HepG2 (cell line): Measurements from ENCODE around the gene ETV6. TPM values are rescaled to one million over a fixed set of nuclear protein-coding genes. Genes with fewer than 3 reads are reported as not detected.
A peak's percentile ranks its signal among the peaks of the same experiment; 100 is the strongest.

Experiments
- ATAC-seq: fragments of 200-7000 bp; cut with Tn5 transposase; 3 replicates; pipeline ENCODE4 v1.9.1; 2020; ENCODE audit warnings: mild to moderate bottlenecking, moderate library complexity
- BruUV-seq: library from RNA; stranded (reverse); fragments of 400-500 nt; replicated peaks from 2 replicates; lab custom pipeline; 2021; lab: Mats Ljungman, UMichigan
- CTCF ChIA-PET: fragments of 300-600 bp; formaldehyde crosslinking; extraction: SDS; loops from one replicate; lab custom pipeline; 2021; ENCODE audit warnings: low total read pairs, inconsistent platforms, low intra/inter-chr PET ratio; lab: Yijun Ruan, JAX
- POLR2A ChIA-PET: fragments of 350-600 bp; sonication (Branson Sonifier 250); formaldehyde crosslinking; loops from one replicate; lab custom pipeline; 2020; ENCODE audit warnings: antibody characterized with exemption, inconsistent platforms; lab: Yijun Ruan, JAX
- DNase-seq: peaks from one replicate; pipeline ENCODE4 v3.0.0-alpha.2; 2015; ENCODE audit warnings: low spot score
- FAIRE-seq: peaks from 3 replicates; lab custom pipeline; 2011; peaks lifted over from hg19 to GRCh38; lab: Jason Lieb, UNC
- H2AFZ ChIP-seq: one replicate; pipeline ENCODE4 v1.6.1; 2011; ENCODE audit warnings: low read length, inconsistent platforms
- H3K27ac ChIP-seq: fragments of 300-600 bp; 3 replicates; pipeline ENCODE4 v1.8.0; 2011; ENCODE audit warnings: mixed run types, mild to moderate bottlenecking, mixed read lengths, low read length, inconsistent platforms; ENCODE audit not compliant: insufficient read depth; ENCODE audit errors: extremely low read length
- H3K27me3 ChIP-seq, 2 experiments: fragments of 200-600 bp in 1 of 2; 2 replicates in 1 of 2; 3 replicates in 1 of 2; pipeline versions ENCODE4 v1.6.0 to v1.8.0; 2011; ENCODE audit warnings: low read length in 2 of 2, mild to moderate bottlenecking in 2 of 2, moderate library complexity in 2 of 2, inconsistent platforms in 1 of 2; ENCODE audit not compliant: insufficient read depth in 2 of 2, control insufficient read depth in 1 of 2
- H3K36me3 ChIP-seq, 2 experiments: fragments of 200-600 bp in 1 of 2; replicated peaks in 1 of 2; 2 replicates in 1 of 2; 3 replicates in 1 of 2; pipeline versions ENCODE4 v1.5.1 to v1.8.0; 2011; ENCODE audit warnings: low read length in 2 of 2, inconsistent platforms in 1 of 2; ENCODE audit not compliant: insufficient read depth in 2 of 2, control insufficient read depth in 1 of 2
- H3K4me1 ChIP-seq: 2 replicates; pipeline ENCODE4 v1.5.1; 2012; ENCODE audit warnings: low read length, inconsistent platforms; ENCODE audit not compliant: insufficient read depth
- H3K4me2 ChIP-seq: 2 replicates; pipeline ENCODE4 v1.6.0; 2011; ENCODE audit warnings: low read depth, low read length, inconsistent platforms
- H3K4me3 ChIP-seq, 3 experiments: fragments of 200-600 bp in 1 of 3; sonication (generic), shearing (Covaris generic) in 1 of 3; replicated peaks in 1 of 3; 2 replicates each; pipeline ENCODE4 v1.5.1; 2011 to 2016; ENCODE audit warnings: low read length in 3 of 3, inconsistent platforms in 2 of 3, low read depth in 2 of 3, mild to moderate bottlenecking in 2 of 3, control low read depth in 1 of 3, mixed read lengths in 1 of 3; ENCODE audit not compliant: insufficient read depth in 1 of 3
- H3K79me2 ChIP-seq: one replicate; pipeline ENCODE4 v1.6.1; 2011; ENCODE audit warnings: low read length, inconsistent platforms; ENCODE audit not compliant: insufficient read depth
- H3K9ac ChIP-seq: 2 replicates; pipeline ENCODE4 v1.6.0; 2011; ENCODE audit warnings: mild to moderate bottlenecking, low read depth, low read length, inconsistent platforms; ENCODE audit not compliant: insufficient read depth
- H3K9me3 ChIP-seq: 2 replicates; pipeline ENCODE4 v1.5.1; 2012; ENCODE audit warnings: mild to moderate bottlenecking, low read length
- H4K20me1 ChIP-seq: 2 replicates; pipeline ENCODE4 v1.6.0; 2011; ENCODE audit warnings: inconsistent platforms, mild to moderate bottlenecking, low read length, moderate library complexity; ENCODE audit not compliant: insufficient read depth
- ARNT2 ChIP-seq: sonication (generic); formaldehyde crosslinking; IDR thresholded peaks from 2 replicates; pipeline ENCODE4 v1.8.0; 2022; ENCODE audit warnings: mild to moderate bottlenecking, low read depth, missing genetic modification reagents, moderate library complexity
- EHMT2 ChIP-seq: fragments of 200-600 bp; sonication (generic); IDR thresholded peaks from 2 replicates; pipeline ENCODE4 v1.7.0; 2017; ENCODE audit warnings: antibody characterized with exemption, low read depth, low read length, borderline replicate concordance
- FLYWCH1 ChIP-seq: sonication (generic); formaldehyde crosslinking; IDR thresholded peaks from 2 replicates; pipeline ENCODE4 v1.8.1; 2023; ENCODE audit warnings: mild to moderate bottlenecking, missing genetic modification reagents
- GATAD2A ChIP-seq: IDR thresholded peaks from 2 replicates; pipeline ENCODE4 v1.6.1; 2016
- SOX5 ChIP-seq: IDR thresholded peaks from 2 replicates; pipeline ENCODE4 v1.6.1; 2016; ENCODE audit warnings: borderline replicate concordance
- SSRP1 ChIP-seq: IDR thresholded peaks from 2 replicates; pipeline ENCODE4 v1.6.1; 2016; ENCODE audit warnings: control low read depth
- TMF1 ChIP-seq: sonication (generic); formaldehyde crosslinking; IDR thresholded peaks from 2 replicates; pipeline ENCODE4 v1.8.1; 2022; ENCODE audit warnings: low read depth, missing genetic modification reagents
- ZNF350 ChIP-seq: sonication (generic); formaldehyde crosslinking; IDR thresholded peaks from 2 replicates; pipeline ENCODE4 v1.4.0; 2020; ENCODE audit warnings: mild to moderate bottlenecking, low read depth, missing genetic modification reagents, borderline replicate concordance
- ZNF546 ChIP-seq: sonication (generic); formaldehyde crosslinking; conservative IDR thresholded peaks from 2 replicates; pipeline ENCODE4 v1.8.1; 2023; ENCODE audit warnings: mild to moderate bottlenecking, missing genetic modification reagents
- ZNF768 ChIP-seq: sonication (generic); formaldehyde crosslinking; IDR thresholded peaks from 2 replicates; pipeline ENCODE4 v1.4.0; 2020; ENCODE audit warnings: missing genetic modification reagents
- WGBS: methylation state at CpG from one replicate; pipeline ENCODE4 v1.1.6; 2017; ENCODE audit warnings: low lambda C conversion rate; 5-methylcytosine and 5-hydroxymethylcytosine counted together
- in situ Hi-C: cut with HindIII; loops from 2 replicates; pipeline ENCODE4 v1.10.0; 2017; ENCODE audit warnings: low pct_unique_long_range_greater_than_20kb; ENCODE audit not compliant: extremely low pct_ligation_motif_present
- intact Hi-C: fragments of 100-400 bp; cut with micrococcal nuclease; formaldehyde crosslinking; loops from one replicate; pipeline ENCODE4 v1.10.0; 2022; ENCODE audit not compliant: unreplicated experiment
- polyA plus RNA-seq, 8 experiments: library from polyadenylated mRNA; depleted of rRNA in 3 of 8; stranded (reverse) in 7 of 8; unstranded in 1 of 8; fragments of >200 nt; fragmentation: Illumina TruSeq in 4 of 8; extraction: Trizol in 4 of 8; gene quantifications; 2 replicates each; pipeline versions ENCODE4 v1.2.1 to v1.2.3, GENCODE V29; 2011 to 2016; ENCODE audit warnings: low read depth in 4 of 8, missing spikeins in 1 of 8, mixed read lengths in 1 of 8; ENCODE audit not compliant: insufficient read depth in 1 of 8
- total RNA-seq, 5 experiments: library from RNA; depleted of rRNA; stranded (reverse); fragments of >200 nt; fragmentation: Illumina TruSeq; extraction: Trizol; gene quantifications; 2 replicates each; pipeline ENCODE4 v1.2.3, GENCODE V29; 2016; ENCODE audit warnings: low read depth in 1 of 5
- TF ChIP-seq, protein P1 (sequence below): sonication (generic); formaldehyde crosslinking; IDR thresholded peaks from 2 replicates; pipeline ENCODE4 v1.5.1; 2020; ENCODE audit warnings: mild to moderate bottlenecking, missing genetic modification reagents, moderate library complexity
- TF ChIP-seq, protein P2 (sequence below): sonication (generic); formaldehyde crosslinking; IDR thresholded peaks from 2 replicates; pipeline ENCODE4 v1.4.0; 2020; ENCODE audit warnings: missing genetic modification reagents
- TF ChIP-seq, protein P3 (sequence below): IDR thresholded peaks from 2 replicates; pipeline ENCODE4 v1.6.1; 2016; ENCODE audit warnings: missing biosample characterization, missing genetic modification reagents, low read depth
- TF ChIP-seq, protein P4 (sequence below): sonication (generic); formaldehyde crosslinking; IDR thresholded peaks from 2 replicates; pipeline ENCODE4 v1.8.1; 2023; ENCODE audit warnings: mild to moderate bottlenecking, missing genetic modification reagents

ETV6 gene
- total and polyA plus RNA-seq, 2 of the 13 experiments (the other 11 are each of a cell fraction or from before 2014, with no cell fraction given) = 2.2 to 3.0 TPM

DNA sequence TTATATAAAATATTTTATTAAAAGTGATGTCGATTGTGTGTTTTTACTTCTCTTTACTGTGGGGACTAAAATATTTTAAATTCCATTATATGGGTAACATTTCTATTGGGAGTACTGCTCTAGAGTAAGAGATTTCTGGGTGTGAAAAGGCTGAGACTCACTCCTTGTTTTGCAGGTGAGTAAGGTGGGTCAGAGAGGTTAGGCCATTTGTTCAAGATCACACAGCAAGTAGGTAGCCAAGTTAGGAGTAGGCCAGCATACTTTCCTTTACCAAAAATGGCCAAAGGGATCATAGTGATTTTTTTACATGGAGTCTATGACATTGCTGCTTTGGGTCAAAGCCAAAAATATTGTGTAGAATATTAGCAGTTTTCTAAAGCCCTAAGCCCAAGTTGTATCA lies 138.0 kb downstream of the ETV6 start:
- H3K79me2 ChIP-seq = no peaks in the 10 kb centered on the region
- no TSS peak for BruUV-seq
- FAIRE-seq = no peak

DNA sequence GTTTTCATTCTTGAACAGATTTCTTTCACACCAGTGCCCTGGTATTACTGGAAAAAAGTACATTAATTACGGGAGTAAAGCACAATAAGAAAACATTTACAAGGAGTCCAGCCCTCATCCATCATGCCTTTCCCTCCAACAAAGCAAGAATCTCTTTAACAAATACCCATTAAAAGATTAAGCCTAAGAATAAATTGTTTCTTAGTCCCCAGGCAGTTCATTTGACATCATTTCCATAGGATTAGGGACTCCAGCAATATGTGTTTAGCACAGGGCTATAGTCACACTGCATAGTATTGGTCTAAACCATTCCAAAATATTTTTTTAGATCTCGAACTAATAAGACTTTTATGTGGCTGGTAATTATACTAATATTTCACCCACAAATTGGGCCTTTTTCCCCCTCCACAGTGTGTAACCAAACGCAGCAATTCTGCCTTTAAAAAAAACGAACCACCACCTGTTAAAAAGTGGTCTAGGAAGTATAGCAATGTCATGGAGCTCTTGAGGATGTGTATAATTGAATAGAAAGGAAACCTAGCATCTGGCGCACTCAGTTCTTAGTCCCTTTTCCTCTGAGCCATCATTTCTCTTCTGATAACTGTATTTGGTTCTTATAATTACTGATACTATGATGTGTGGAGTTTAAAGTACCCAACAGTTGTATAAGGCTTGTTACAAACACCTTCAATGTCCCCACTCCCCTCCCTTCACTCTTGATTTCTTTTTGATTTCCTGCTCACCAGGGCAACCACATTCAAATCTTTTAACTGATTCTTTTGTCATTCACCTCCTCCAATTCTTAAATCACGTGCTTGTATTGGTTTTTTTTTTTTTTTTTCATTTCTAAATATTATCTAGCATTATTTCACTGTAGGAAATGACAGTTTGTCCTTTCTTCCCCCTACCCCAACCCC lies 138.7 kb downstream of the ETV6 start:
- Histone ChIP-seq H2AFZ (no peak overlapping the region), H3K79me2 (no peaks in the 10 kb centered on the region), H4K20me1 (no peaks in the 10 kb centered on the region), H3K4me1 (no peaks in the 10 kb centered on the region), H3K4me2 (no peak overlapping the region), H3K9ac (no peak overlapping the region), H3K27ac (no peak overlapping the region), H3K9me3 (no peaks in the 10 kb centered on the region), H3K4me3 (no peak overlapping the region), H3K27me3 (no peaks in the 10 kb centered on the region), H3K36me3 (no peaks in the 10 kb centered on the region)
- DNase-seq = no peak
- POLR2A ChIA-PET = no interaction called here
- FAIRE-seq = no peak
- no peak for ATAC-seq
- no TSS peak for BruUV-seq
- CTCF ChIA-PET = no interaction called here
- in situ Hi-C loops = no loop called here
- WGBS = 80% methylated on average over 6 of the region's 6 CpGs
- intact Hi-C loops = no loop called here
- TF ChIP-seq, protein P1, sequence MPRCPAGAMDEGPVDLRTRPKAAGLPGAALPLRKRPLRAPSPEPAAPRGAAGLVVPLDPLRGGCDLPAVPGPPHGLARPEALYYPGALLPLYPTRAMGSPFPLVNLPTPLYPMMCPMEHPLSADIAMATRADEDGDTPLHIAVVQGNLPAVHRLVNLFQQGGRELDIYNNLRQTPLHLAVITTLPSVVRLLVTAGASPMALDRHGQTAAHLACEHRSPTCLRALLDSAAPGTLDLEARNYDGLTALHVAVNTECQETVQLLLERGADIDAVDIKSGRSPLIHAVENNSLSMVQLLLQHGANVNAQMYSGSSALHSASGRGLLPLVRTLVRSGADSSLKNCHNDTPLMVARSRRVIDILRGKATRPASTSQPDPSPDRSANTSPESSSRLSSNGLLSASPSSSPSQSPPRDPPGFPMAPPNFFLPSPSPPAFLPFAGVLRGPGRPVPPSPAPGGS (CRISPR knock-in tag) = no peak
- no peak for TF ChIP-seq SSRP1 (CRISPR knock-in tag)
- no peak for TF ChIP-seq EHMT2
- TF ChIP-seq SOX5 (CRISPR knock-in tag) = no peak
- TF ChIP-seq FLYWCH1 (CRISPR knock-in tag) = no peak
- TF ChIP-seq, protein P2, sequence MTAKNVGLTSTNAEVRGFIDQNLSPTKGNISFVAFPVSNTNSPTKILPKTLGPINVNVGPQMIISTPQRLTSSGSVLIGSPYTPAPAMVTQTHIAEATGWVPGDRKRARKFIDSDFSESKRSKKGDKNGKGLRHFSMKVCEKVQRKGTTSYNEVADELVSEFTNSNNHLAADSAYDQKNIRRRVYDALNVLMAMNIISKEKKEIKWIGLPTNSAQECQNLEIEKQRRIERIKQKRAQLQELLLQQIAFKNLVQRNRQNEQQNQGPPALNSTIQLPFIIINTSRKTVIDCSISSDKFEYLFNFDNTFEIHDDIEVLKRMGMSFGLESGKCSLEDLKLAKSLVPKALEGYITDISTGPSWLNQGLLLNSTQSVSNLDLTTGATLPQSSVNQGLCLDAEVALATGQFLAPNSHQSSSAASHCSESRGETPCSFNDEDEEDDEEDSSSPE (CRISPR knock-in tag) = no peak
- TF ChIP-seq TMF1 (CRISPR knock-in tag) = no peak
- TF ChIP-seq, protein P3, sequence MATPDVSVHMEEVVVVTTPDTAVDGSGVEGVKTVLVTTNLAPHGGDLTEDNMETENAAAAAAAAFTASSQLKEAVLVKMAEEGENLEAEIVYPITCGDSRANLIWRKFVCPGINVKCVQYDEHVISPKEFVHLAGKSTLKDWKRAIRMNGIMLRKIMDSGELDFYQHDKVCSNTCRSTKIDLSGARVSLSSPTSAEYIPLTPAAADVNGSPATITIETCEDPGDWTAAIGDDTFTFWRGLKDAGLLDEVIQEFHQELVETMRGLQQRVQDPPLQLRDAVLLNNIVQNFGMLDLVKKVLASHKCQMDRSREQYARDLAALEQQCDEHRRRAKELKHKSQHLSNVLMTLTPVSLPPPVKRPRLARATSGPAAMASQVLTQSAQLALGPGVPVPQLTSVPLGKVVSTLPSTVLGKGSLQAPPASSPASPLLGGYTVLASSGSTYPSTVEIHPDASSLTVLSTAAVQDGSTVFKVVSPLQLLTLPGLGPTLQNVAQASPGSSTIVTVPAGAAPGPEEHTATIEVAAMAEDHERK (CRISPR knock-in tag) = no peak
- TF ChIP-seq ZNF350 (CRISPR knock-in tag) = no peak
- no peak for TF ChIP-seq ZNF546 (CRISPR knock-in tag)
- TF ChIP-seq ARNT2 (CRISPR knock-in tag) = no peak
- TF ChIP-seq, protein P4, sequence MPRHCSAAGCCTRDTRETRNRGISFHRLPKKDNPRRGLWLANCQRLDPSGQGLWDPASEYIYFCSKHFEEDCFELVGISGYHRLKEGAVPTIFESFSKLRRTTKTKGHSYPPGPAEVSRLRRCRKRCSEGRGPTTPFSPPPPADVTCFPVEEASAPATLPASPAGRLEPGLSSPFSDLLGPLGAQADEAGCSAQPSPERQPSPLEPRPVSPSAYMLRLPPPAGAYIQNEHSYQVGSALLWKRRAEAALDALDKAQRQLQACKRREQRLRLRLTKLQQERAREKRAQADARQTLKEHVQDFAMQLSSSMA (CRISPR knock-in tag) = no peak

More for the DNA sequence above, 138.0 kb downstream of the ETV6 start:
- Histone ChIP-seq H2AFZ (no peak overlapping the region), H4K20me1 (no peaks in the 10 kb centered on the region), H3K27ac (no peak overlapping the region), H3K4me1 (no peaks in the 10 kb centered on the region), H3K4me3 (no peak overlapping the region), H3K27me3 (no peaks in the 10 kb centered on the region), H3K9me3 (no peaks in the 10 kb centered on the region), H3K9ac (no peak overlapping the region), H3K4me2 (no peak overlapping the region), H3K36me3 (no peaks in the 10 kb centered on the region)
- TF ChIP-seq ZNF768 (CRISPR knock-in tag) = peak; percentile 25; the same call in 1 of the 2 replicates
- TF ChIP-seq GATAD2A (CRISPR knock-in tag) = no peak
- WGBS = 98% methylated on average over 1 of the region's 1 CpG
- intact Hi-C loops = no loop called here
- ChIA-PET POLR2A (no interaction called here), CTCF (no interaction called here)
- in situ Hi-C loops = no loop called here
- ATAC-seq (no peak), DNase-seq (no peak)
